ENCODE results near the gene CCDC192. TPM values are rescaled to one million over a fixed set of nuclear protein-coding genes. Genes with fewer than 3 reads are reported as not detected.

The CCDC192 gene
- total and polyA plus RNA-seq, 10 of the 15 experiments (the other 5 are each of a cell fraction or from before 2014, with no cell fraction given), result 0.20 to 0.79 (median 0.32) TPM; not detected in 4

DNA sequence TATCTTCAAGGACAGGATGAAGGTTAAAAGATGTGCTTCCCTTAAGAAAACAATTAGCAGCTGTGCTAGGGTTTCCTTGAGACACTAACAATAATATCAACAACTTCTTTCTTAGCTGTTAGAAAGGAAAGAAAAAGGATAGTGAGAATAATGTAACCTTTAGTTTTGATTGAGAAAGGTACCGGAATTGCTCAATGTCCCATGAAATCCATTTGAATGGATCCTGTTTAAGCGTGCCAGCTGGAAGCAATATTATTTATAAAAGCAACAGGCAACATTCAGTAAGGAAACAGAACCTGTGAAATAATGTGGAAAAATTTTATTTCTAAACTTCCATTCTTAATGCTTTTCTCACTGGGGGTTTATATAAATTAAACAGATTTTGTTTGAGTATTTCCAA, 120.9 kb downstream of the CCDC192 start:
- ATAC-seq (no peak), DNase-seq (ENCODE audit: low read depth, low spot score) (no peak), FAIRE-seq (no peak)
- in situ Hi-C loops (cut with MboI), result no loop called here
- no peak for TF ChIP-seq IKZF1 (conservative IDR thresholded peaks at IDR 0.05)
- CTCF ChIA-PET, result interaction anchor here (1.0 kb wide), 1 partner anchor 10 kb away, joined by 4 read pairs; no protein-coding TSS in a partner anchor
- Histone ChIP-seq H3K79me2 (ENCODE audit: control insufficient read depth, insufficient read depth, low read length) (no peaks in the 10 kb centered on the region), H3K27me3 (replicated peaks in 1 of 2; ENCODE audit: control insufficient read depth in 2 of 2, insufficient read depth in 2 of 2, low read length in 1 of 2) (no peaks in the 10 kb centered on the region), H3K4me1 (ENCODE audit: control insufficient read depth, insufficient read depth, low read length) (no peaks in the 10 kb centered on the region), H3K27ac (ENCODE audit: control insufficient read depth, insufficient read depth) (no peak overlapping the region), H2AFZ (ENCODE audit: control insufficient read depth, low read depth, low read length) (no peak overlapping the region), H4K20me1 (ENCODE audit: control insufficient read depth, insufficient read depth) (no peaks in the 10 kb centered on the region), H3K4me2 (ENCODE audit: control insufficient read depth, insufficient read depth) (no peak overlapping the region), H3K9me3 (replicated peaks; ENCODE audit: control insufficient read depth, insufficient read depth, low read length) (no peaks in the 10 kb centered on the region), H3K36me3 (ENCODE audit: control insufficient read depth in 2 of 2, insufficient read depth in 2 of 2, low read length in 1 of 2) (no peaks in the 10 kb centered on the region), H3K9ac (ENCODE audit: control insufficient read depth, insufficient read depth, low read length) (no peak overlapping the region), H3K4me3 (no peak overlapping the region)
- 50% methylated on average over 2 of the region's 2 CpGs for WGBS (ENCODE audit: insufficient coverage, insufficient replicate concordance, low lambda C conversion rate, missing lambda C conversion rate)
- RAD21 ChIA-PET (ENCODE audit: unreplicated experiment), result interaction anchor here (2.0 kb wide), 1 partner anchor 9 kb away, joined by 4 read pairs; no protein-coding TSS in a partner anchor
- SMC1A ChIA-PET (ENCODE audit: uncharacterized antibody, unreplicated experiment), result interaction anchor here (1.1 to 1.8 kb wide), 3 partner anchors 9 to 48 kb away, joined by 4 to 7 read pairs (median 5); no protein-coding TSS in a partner anchor
- intact Hi-C loops (cut with micrococcal nuclease; ENCODE audit: unreplicated experiment), result no loop called here
- no TSS peak for BruUV-seq (replicated peaks)
- POLR2A ChIA-PET, result no interaction called here

GRCh38 chr5:127826011-127826410, 122.8 kb downstream of the CCDC192 start:
- no TSS peak for BruUV-seq (replicated peaks)
- H3K79me2 ChIP-seq (ENCODE audit: control insufficient read depth, insufficient read depth, low read length), result no peaks in the 10 kb centered on the region
- SMC1A ChIA-PET (ENCODE audit: uncharacterized antibody, unreplicated experiment), result interaction anchor here (1.5 to 2.0 kb wide), 3 partner anchors 22 to 46 kb away, joined by 4 to 5 read pairs (median 5); no protein-coding TSS in a partner anchor
- no peak overlapping the region for H3K4me3 ChIP-seq
- H3K4me1 ChIP-seq (ENCODE audit: control insufficient read depth, insufficient read depth, low read length), result no peaks in the 10 kb centered on the region
- no peak overlapping the region for H3K4me2 ChIP-seq (ENCODE audit: control insufficient read depth, insufficient read depth)
- no peaks in the 10 kb centered on the region for H3K27me3 ChIP-seq (replicated peaks in 1 of 2; ENCODE audit: control insufficient read depth in 2 of 2, insufficient read depth in 2 of 2, low read length in 1 of 2)
- DNase-seq (ENCODE audit: low read depth, low spot score) (no peak), ATAC-seq (no peak), FAIRE-seq (no peak)
- H3K9me3 ChIP-seq (replicated peaks; ENCODE audit: control insufficient read depth, insufficient read depth, low read length), result no peaks in the 10 kb centered on the region
- CTCF ChIA-PET, result interaction anchor here (1.5 kb wide), 1 partner anchor 40 kb away, joined by 3 read pairs; no protein-coding TSS in a partner anchor
- H3K27ac ChIP-seq (ENCODE audit: control insufficient read depth, insufficient read depth), result no peak overlapping the region
- TF ChIP-seq CREM (IDR thresholded peaks at IDR 0.05; ENCODE audit: low read depth), result no peak
- no peak for TF ChIP-seq PML (IDR thresholded peaks at IDR 0.05; ENCODE audit: low read length)
- TF ChIP-seq ZNF207 (IDR thresholded peaks at IDR 0.05; ENCODE audit: borderline replicate concordance), result no peak
- TF ChIP-seq HDGF (IDR thresholded peaks at IDR 0.05), result no peak
- no peak for TF ChIP-seq MLLT1 (IDR thresholded peaks at IDR 0.05)
- TF ChIP-seq, protein P1, sequence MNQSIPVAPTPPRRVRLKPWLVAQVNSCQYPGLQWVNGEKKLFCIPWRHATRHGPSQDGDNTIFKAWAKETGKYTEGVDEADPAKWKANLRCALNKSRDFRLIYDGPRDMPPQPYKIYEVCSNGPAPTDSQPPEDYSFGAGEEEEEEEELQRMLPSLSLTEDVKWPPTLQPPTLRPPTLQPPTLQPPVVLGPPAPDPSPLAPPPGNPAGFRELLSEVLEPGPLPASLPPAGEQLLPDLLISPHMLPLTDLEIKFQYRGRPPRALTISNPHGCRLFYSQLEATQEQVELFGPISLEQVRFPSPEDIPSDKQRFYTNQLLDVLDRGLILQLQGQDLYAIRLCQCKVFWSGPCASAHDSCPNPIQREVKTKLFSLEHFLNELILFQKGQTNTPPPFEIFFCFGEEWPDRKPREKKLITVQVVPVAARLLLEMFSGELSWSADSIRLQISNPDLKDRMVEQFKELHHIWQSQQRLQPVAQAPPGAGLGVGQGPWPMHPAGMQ (IDR thresholded peaks at IDR 0.05; ENCODE audit: borderline replicate concordance), result no peak
- no peak for TF ChIP-seq MYB (IDR thresholded peaks at IDR 0.05; ENCODE audit: borderline replicate concordance, low read depth, low read length)
- TF ChIP-seq ZNF24 (IDR thresholded peaks at IDR 0.05), result no peak
- no peak for TF ChIP-seq NR2F1 (conservative IDR thresholded peaks at IDR 0.05)
- no peak for TF ChIP-seq NRF1 (conservative IDR thresholded peaks at IDR 0.05; ENCODE audit: low read depth, low read length)
- no peak for TF ChIP-seq FOS (IDR thresholded peaks at IDR 0.05; ENCODE audit: borderline replicate concordance, extremely low read depth, insufficient read length)
- TF ChIP-seq RUNX3 (IDR thresholded peaks at IDR 0.05; ENCODE audit: low read length), result no peak
- no peak for TF ChIP-seq ETV6 (conservative IDR thresholded peaks at IDR 0.05 in 1 of 2, IDR thresholded peaks at IDR 0.05 in 1 of 2; ENCODE audit: borderline replicate concordance in 1 of 2, low read depth in 1 of 2)
- intact Hi-C loops (cut with micrococcal nuclease; ENCODE audit: unreplicated experiment), result no loop called here
- RAD21 ChIA-PET (ENCODE audit: unreplicated experiment), result interaction anchor here (0.6 to 2.0 kb wide), 2 partner anchors 11 to 41 kb away, joined by 3 to 4 read pairs; no protein-coding TSS in a partner anchor
- H3K9ac ChIP-seq (ENCODE audit: control insufficient read depth, insufficient read depth, low read length), result no peak overlapping the region
- H4K20me1 ChIP-seq (ENCODE audit: control insufficient read depth, insufficient read depth), result no peaks in the 10 kb centered on the region
- H3K36me3 ChIP-seq (ENCODE audit: control insufficient read depth in 2 of 2, insufficient read depth in 2 of 2, low read length in 1 of 2), result no peaks in the 10 kb centered on the region
- in situ Hi-C loops (cut with MboI), result no loop called here
- WGBS (ENCODE audit: insufficient coverage, insufficient replicate concordance, low lambda C conversion rate, missing lambda C conversion rate), result 37% methylated on average over 3 of the region's 3 CpGs
- no peak overlapping the region for H2AFZ ChIP-seq (ENCODE audit: control insufficient read depth, low read depth, low read length)
- POLR2A ChIA-PET, result no interaction called here

Measured in GM12878 (cell line).